GM19240 (cell line): Measurements from ENCODE around the gene KLHL1.
"Not testable (repeated sequence)": the region's sequence is repeated elsewhere in the genome, so short reads cannot be mapped to it uniquely, and the experiment has no call there.

Experiments used
- DNase-seq: peaks from one replicate; pipeline ENCODE4 v3.0.0; 2011; ENCODE audit warnings: low spot score; ENCODE audit not compliant: insufficient read length

KLHL1 gene

GRCh38 chr13:70108356-70109105 is at the start of gene KLHL1:
Gene KLHL1 (minus strand): TSS chr13:70108452. CDS start chr13:70107699, 753 bp downstream.
- no peak for DNase-seq

GRCh38 chr13:70142658-70143057 is 34.4 kb upstream of the KLHL1 start:
- not testable (repeated sequence) for DNase-seq

GRCh38 chr13:70128098-70128497 is 19.8 kb upstream of the KLHL1 start:
- DNase-seq: no peak

GRCh38 chr13:70125693-70126092 is 17.4 kb upstream of the KLHL1 start:
- no peak for DNase-seq

GRCh38 chr13:70117338-70117905 is 9.2 kb upstream of the KLHL1 start:
- DNase-seq: no peak

- no peak for DNase-seq
These were observed 562 bp downstream of the KLHL1 start, which contains the start of gene ATXN8OS for GRCh38 chr13:70107498-70108281. Gene ATXN8OS (plus strand): TSS chr13:70107826.

- no peak for DNase-seq
These were observed 1.1 kb downstream of the KLHL1 start for GRCh38 chr13:70107125-70107497.

GRCh38 chr13:70104481-70104880 is 3.8 kb downstream of the KLHL1 start:
- no peak for DNase-seq

GRCh38 chr13:70098669-70099068 is 9.6 kb downstream of the KLHL1 start:
- DNase-seq: no peak

- no peak for DNase-seq
These were observed 18.1 kb downstream of the KLHL1 start for GRCh38 chr13:70090036-70090723.

GRCh38 chr13:70088926-70089325 is 19.3 kb downstream of the KLHL1 start:
- DNase-seq: no peak

- no peak for DNase-seq
These were observed 21.0 kb downstream of the KLHL1 start for GRCh38 chr13:70087247-70087646.

- DNase-seq: no peak
These were observed 28.2 kb downstream of the KLHL1 start for GRCh38 chr13:70080012-70080411.

GRCh38 chr13:70054572-70054971 is 53.7 kb downstream of the KLHL1 start:
- no peak for DNase-seq

GRCh38 chr13:70051531-70051930 is 56.7 kb downstream of the KLHL1 start:
- DNase-seq: no peak

- DNase-seq: no peak
These were observed 64.6 kb downstream of the KLHL1 start for GRCh38 chr13:70043685-70044084.

GRCh38 chr13:70042193-70042592 is 66.1 kb downstream of the KLHL1 start:
- DNase-seq: no peak

- no peak for DNase-seq
These were observed 74.0 kb downstream of the KLHL1 start for GRCh38 chr13:70034286-70034685.

- DNase-seq: no peak
These were observed 80.7 kb downstream of the KLHL1 start for GRCh38 chr13:70027551-70027950.

GRCh38 chr13:70023516-70023915 is 84.7 kb downstream of the KLHL1 start:
- no peak for DNase-seq

GRCh38 chr13:70022646-70023045 is 85.6 kb downstream of the KLHL1 start:
- no peak for DNase-seq

- no peak for DNase-seq
These were observed 92.1 kb downstream of the KLHL1 start for GRCh38 chr13:70016116-70016515.
